IMR-90 (cell line): ENCODE data around the gene KCNJ3. TPM values are rescaled to one million over a fixed set of nuclear protein-coding genes. Genes with fewer than 3 reads are reported as not detected.

Experiments used
- ATAC-seq: fragments of 200-7000 bp; cut with Tn5 transposase; 2 replicates; pipeline ENCODE4 v1.9.1; 2020; ENCODE audit warnings: low read depth, mild to moderate bottlenecking, moderate library complexity
- BruUV-seq: library from RNA; stranded (reverse); fragments of 400-500 nt; replicated peaks from 2 replicates; lab custom pipeline; 2021; lab: Mats Ljungman, UMichigan
- CTCF ChIA-PET: fragments of 300-600 bp; formaldehyde crosslinking; extraction: SDS; loops from one replicate; lab custom pipeline; 2021; ENCODE audit warnings: antibody characterized with exemption; lab: Yijun Ruan, JAX
- POLR2A ChIA-PET: fragments of 300-600 bp; sonication (Branson Sonifier 250); formaldehyde crosslinking; loops from one replicate; lab custom pipeline; 2022; ENCODE audit warnings: antibody characterized with exemption; ENCODE audit not compliant: unreplicated experiment; lab: Charles Lee
- DNase-seq: peaks from one replicate; pipeline ENCODE4 v3.0.0; 2013
- H2AFZ ChIP-seq: replicated peaks from 2 replicates; pipeline ENCODE3; 2013; ENCODE audit warnings: low read length, mild to moderate bottlenecking; ENCODE audit not compliant: poor library complexity
- H2AK5ac ChIP-seq: 2 replicates; pipeline ENCODE4 v1.6.1; 2013; ENCODE audit warnings: low read depth, low read length, inconsistent platforms
- H2AK9ac ChIP-seq: replicated peaks from 2 replicates; pipeline ENCODE3; 2013; ENCODE audit warnings: mild to moderate bottlenecking, low read depth, low read length, moderate library complexity; ENCODE audit not compliant: poor library complexity
- H2BK120ac ChIP-seq: 2 replicates; pipeline ENCODE4 v1.6.1; 2013; ENCODE audit warnings: low read depth, low read length, inconsistent platforms
- H2BK15ac ChIP-seq: 3 replicates; pipeline ENCODE4 v1.6.1; 2013; ENCODE audit warnings: low read depth, low read length, inconsistent platforms
- H2BK20ac ChIP-seq: 2 replicates; pipeline ENCODE4 v1.6.1; 2013; ENCODE audit warnings: low read depth, mild to moderate bottlenecking, inconsistent platforms, low read length, moderate library complexity
- H2BK5ac ChIP-seq: 2 replicates; pipeline ENCODE4 v1.6.1; 2013; ENCODE audit warnings: mild to moderate bottlenecking, low read depth, low read length, inconsistent platforms; ENCODE audit not compliant: poor library complexity, severe bottlenecking
- H3K14ac ChIP-seq: replicated peaks from 2 replicates; pipeline ENCODE4 v1.6.1; 2013; ENCODE audit warnings: low read depth, low read length, inconsistent platforms
- H3K18ac ChIP-seq: 2 replicates; pipeline ENCODE4 v1.6.1; 2013; ENCODE audit warnings: low read depth, low read length, control low read depth
- H3K23ac ChIP-seq: 2 replicates; pipeline ENCODE4 v1.6.1; 2013; ENCODE audit warnings: low read depth, low read length, inconsistent platforms
- H3K27ac ChIP-seq: 2 replicates; pipeline ENCODE4 v1.5.1; 2013; ENCODE audit warnings: mild to moderate bottlenecking, control low read depth, low read length; ENCODE audit not compliant: insufficient read depth
- H3K27me3 ChIP-seq: 2 replicates; pipeline ENCODE4 v1.6.1; 2013; ENCODE audit warnings: low read length; ENCODE audit not compliant: control insufficient read depth, insufficient read depth
- H3K36me3 ChIP-seq: 2 replicates; pipeline ENCODE4 v1.6.1; 2013; ENCODE audit warnings: low read length, mixed read lengths; ENCODE audit not compliant: control insufficient read depth, insufficient read depth
- H3K4ac ChIP-seq: 2 replicates; pipeline ENCODE4 v1.6.1; 2013; ENCODE audit warnings: low read depth, low read length, inconsistent platforms
- H3K4me1 ChIP-seq: 2 replicates; pipeline ENCODE4 v1.6.1; 2013; ENCODE audit warnings: low read length, mixed read lengths; ENCODE audit not compliant: control insufficient read depth, insufficient read depth
- H3K4me2 ChIP-seq: 2 replicates; pipeline ENCODE4 v1.6.1; 2013; ENCODE audit warnings: low read depth, mild to moderate bottlenecking, control low read depth, low read length, moderate library complexity
- H3K4me3 ChIP-seq: 2 replicates; pipeline ENCODE4 v1.5.1; 2013; ENCODE audit warnings: low read depth, mild to moderate bottlenecking, control low read depth, low read length, moderate library complexity; ENCODE audit not compliant: insufficient read depth
- H3K56ac ChIP-seq: 2 replicates; pipeline ENCODE4 v1.6.1; 2013; ENCODE audit warnings: low read length, inconsistent platforms; ENCODE audit not compliant: insufficient read depth; ENCODE audit errors: extremely low read depth
- H3K79me1 ChIP-seq, 2 experiments: 2 replicates each; pipeline ENCODE4 v1.6.1; 2013; ENCODE audit warnings: low read length in 2 of 2, inconsistent platforms in 1 of 2, low read depth in 1 of 2
- H3K9ac ChIP-seq: 2 replicates; pipeline ENCODE4 v1.6.1; 2013; ENCODE audit warnings: low read depth, low read length, control low read depth
- H3K9me1 ChIP-seq: 2 replicates; pipeline ENCODE4 v1.6.1; 2013; ENCODE audit warnings: low read length, inconsistent platforms; ENCODE audit not compliant: insufficient read depth
- H3K9me3 ChIP-seq: 2 replicates; pipeline ENCODE4 v1.6.1; 2013; ENCODE audit warnings: low read length; ENCODE audit not compliant: control insufficient read depth, insufficient read depth
- H4K20me1 ChIP-seq: 2 replicates; pipeline ENCODE4 v1.6.1; 2013; ENCODE audit warnings: low read length, inconsistent platforms; ENCODE audit not compliant: insufficient read depth
- H4K5ac ChIP-seq: 2 replicates; pipeline ENCODE4 v1.6.1; 2013; ENCODE audit warnings: mild to moderate bottlenecking, low read depth, low read length, control low read depth
- H4K8ac ChIP-seq, 2 experiments: 2 replicates each; pipeline ENCODE4 v1.6.1; 2013; ENCODE audit warnings: low read depth in 2 of 2, low read length in 2 of 2, control low read depth in 1 of 2, inconsistent platforms in 1 of 2
- H4K91ac ChIP-seq: 2 replicates; pipeline ENCODE4 v1.6.1; 2013; ENCODE audit warnings: low read depth, low read length, inconsistent platforms; ENCODE audit not compliant: insufficient read depth
- CEBPB ChIP-seq: IDR thresholded peaks from 2 replicates; pipeline ENCODE4 v1.6.1; 2012; ENCODE audit warnings: low read depth, low read length, improper control_type of control experiment
- MAFK ChIP-seq: IDR thresholded peaks from 2 replicates; pipeline ENCODE4 v1.6.1; 2012; ENCODE audit warnings: low read depth, low read length, improper control_type of control experiment
- RAD21 ChIP-seq: IDR thresholded peaks from 2 replicates; pipeline ENCODE4 v1.6.1; 2012; ENCODE audit warnings: low read length, improper control_type of control experiment
- WGBS, 2 experiments: methylation state at CpG; one replicate each; pipeline versions ENCODE4 v1.1.5 to v1.1.7; 2013; ENCODE audit warnings: missing lambda C conversion rate in 2 of 2; ENCODE audit not compliant: insufficient read length in 1 of 2; ENCODE audit errors: extremely low coverage in 2 of 2; 5-methylcytosine and 5-hydroxymethylcytosine counted together
- dilution Hi-C: fragments of 300-500 bp; cut with HindIII; formaldehyde crosslinking; loops from one replicate; pipeline ENCODE4 v1.14.3; 2018; ENCODE audit warnings: low sequenced_read_pairs; ENCODE audit not compliant: unreplicated experiment
- in situ Hi-C: fragments of 300-500 bp; cut with MboI; formaldehyde crosslinking; loops from 3 replicates; pipeline ENCODE4 v1.14.3; 2019; ENCODE audit warnings: low sequenced_read_pairs, inconsistent platforms, mixed read lengths
- intact Hi-C: fragments of 100-400 bp; cut with micrococcal nuclease; formaldehyde crosslinking; loops from 2 replicates; pipeline ENCODE4 v1.10.0; 2022
- polyA plus RNA-seq, 3 experiments: library from polyadenylated mRNA; depleted of rRNA; stranded (reverse); fragments of >200 nt; gene quantifications; 2 replicates each; pipeline ENCODE4 v1.2.3, GENCODE V29; 2012; ENCODE audit warnings: low replicate concordance in 1 of 3
- total RNA-seq: library from RNA; depleted of rRNA; stranded (reverse); fragments of >200 nt; gene quantifications from 2 replicates; pipeline ENCODE4 v1.2.3, GENCODE V29; 2012
- TF ChIP-seq, protein P1 (sequence below): conservative IDR thresholded peaks from 2 replicates; pipeline ENCODE4 v1.5.1; 2012; ENCODE audit warnings: mild to moderate bottlenecking, low read depth, low read length, improper control_type of control experiment

The KCNJ3 gene
- total and polyA plus RNA-seq, 2 of the 4 experiments (the other 2 are of a cell fraction): not detected

DNA sequence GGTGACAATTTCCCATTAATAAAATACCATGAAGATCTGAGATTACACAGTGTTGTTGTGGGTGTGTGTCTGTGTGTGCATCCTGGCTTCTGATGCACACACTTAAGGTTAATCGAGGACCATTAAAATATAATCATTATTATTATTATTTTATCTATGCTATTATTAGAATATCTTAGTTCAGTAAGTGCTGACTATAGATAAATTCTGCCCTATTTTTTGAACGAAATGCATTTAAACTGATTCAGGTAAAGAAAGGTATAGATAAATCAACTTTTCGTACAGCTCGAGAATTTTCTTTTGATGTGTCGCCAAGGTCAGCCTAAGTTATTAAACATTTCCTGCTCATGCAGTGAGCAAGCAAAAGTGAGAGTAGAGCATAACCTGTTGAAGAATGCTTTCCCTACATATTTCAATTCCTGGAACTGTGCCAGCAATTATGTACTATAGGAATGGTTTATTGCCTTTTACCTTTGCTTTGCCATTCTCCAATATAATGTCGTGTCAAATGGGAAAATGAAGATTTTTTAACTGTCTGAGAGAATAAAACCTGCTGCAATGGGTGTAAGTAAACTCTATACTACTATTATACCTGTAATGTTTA is 25.8 kb downstream of the KCNJ3 start:
- no peak overlapping the region for H4K8ac ChIP-seq
- no peak overlapping the region for H2BK5ac ChIP-seq
- CTCF ChIA-PET: no interaction called here
- no peak overlapping the region for H4K91ac ChIP-seq
- peaks cover 2% of the 10 kb centered on the region for H3K9me3 ChIP-seq
- WGBS, 2 experiments: no CpG with 5 or more reads among the region's 6 CpGs
- intact Hi-C loops (no loop called here), in situ Hi-C loops (no loop called here), dilution Hi-C loops (no loop called here)
- no peaks in the 10 kb centered on the region for H3K79me1 ChIP-seq
- H3K18ac ChIP-seq: no peak overlapping the region
- ATAC-seq: no peak
- H2BK120ac ChIP-seq: no peak overlapping the region
- H4K5ac ChIP-seq: no peak overlapping the region
- BruUV-seq: no TSS peak
- no peak overlapping the region for H3K4me3 ChIP-seq
- H3K4me1 ChIP-seq: no peaks in the 10 kb centered on the region
- TF ChIP-seq, protein P1, sequence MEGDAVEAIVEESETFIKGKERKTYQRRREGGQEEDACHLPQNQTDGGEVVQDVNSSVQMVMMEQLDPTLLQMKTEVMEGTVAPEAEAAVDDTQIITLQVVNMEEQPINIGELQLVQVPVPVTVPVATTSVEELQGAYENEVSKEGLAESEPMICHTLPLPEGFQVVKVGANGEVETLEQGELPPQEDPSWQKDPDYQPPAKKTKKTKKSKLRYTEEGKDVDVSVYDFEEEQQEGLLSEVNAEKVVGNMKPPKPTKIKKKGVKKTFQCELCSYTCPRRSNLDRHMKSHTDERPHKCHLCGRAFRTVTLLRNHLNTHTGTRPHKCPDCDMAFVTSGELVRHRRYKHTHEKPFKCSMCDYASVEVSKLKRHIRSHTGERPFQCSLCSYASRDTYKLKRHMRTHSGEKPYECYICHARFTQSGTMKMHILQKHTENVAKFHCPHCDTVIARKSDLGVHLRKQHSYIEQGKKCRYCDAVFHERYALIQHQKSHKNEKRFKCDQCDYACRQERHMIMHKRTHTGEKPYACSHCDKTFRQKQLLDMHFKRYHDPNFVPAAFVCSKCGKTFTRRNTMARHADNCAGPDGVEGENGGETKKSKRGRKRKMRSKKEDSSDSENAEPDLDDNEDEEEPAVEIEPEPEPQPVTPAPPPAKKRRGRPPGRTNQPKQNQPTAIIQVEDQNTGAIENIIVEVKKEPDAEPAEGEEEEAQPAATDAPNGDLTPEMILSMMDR: no peak
- peak; percentile 26; the same call in 1 of the 2 replicates for TF ChIP-seq MAFK
- no peak for TF ChIP-seq CEBPB
- no peak for TF ChIP-seq RAD21
- H3K27ac ChIP-seq: no peak overlapping the region
- POLR2A ChIA-PET: no interaction called here
- no peak overlapping the region for H3K14ac ChIP-seq
- no peak overlapping the region for H2AFZ ChIP-seq
- no peak overlapping the region for H3K4me2 ChIP-seq
- H3K9ac ChIP-seq: no peak overlapping the region
- no peak overlapping the region for H2BK20ac ChIP-seq
- H4K20me1 ChIP-seq: no peaks in the 10 kb centered on the region
- H3K9me1 ChIP-seq: no peaks in the 10 kb centered on the region
- no peak for DNase-seq
- H2AK5ac ChIP-seq: no peak overlapping the region
- no peaks in the 10 kb centered on the region for H3K36me3 ChIP-seq
- H3K27me3 ChIP-seq: no peaks in the 10 kb centered on the region
- H3K23ac ChIP-seq: no peak overlapping the region
- H2BK15ac ChIP-seq: no peak overlapping the region
- H3K56ac ChIP-seq: no peak overlapping the region
- H2AK9ac ChIP-seq: no peak overlapping the region
- no peak overlapping the region for H3K4ac ChIP-seq
